ENCODE results near the gene SLC38A1.
"Not testable (repeated sequence)": the region's sequence is repeated elsewhere in the genome, so short reads cannot be mapped to it uniquely, and the experiment has no call there.

The SLC38A1 gene

DNA sequence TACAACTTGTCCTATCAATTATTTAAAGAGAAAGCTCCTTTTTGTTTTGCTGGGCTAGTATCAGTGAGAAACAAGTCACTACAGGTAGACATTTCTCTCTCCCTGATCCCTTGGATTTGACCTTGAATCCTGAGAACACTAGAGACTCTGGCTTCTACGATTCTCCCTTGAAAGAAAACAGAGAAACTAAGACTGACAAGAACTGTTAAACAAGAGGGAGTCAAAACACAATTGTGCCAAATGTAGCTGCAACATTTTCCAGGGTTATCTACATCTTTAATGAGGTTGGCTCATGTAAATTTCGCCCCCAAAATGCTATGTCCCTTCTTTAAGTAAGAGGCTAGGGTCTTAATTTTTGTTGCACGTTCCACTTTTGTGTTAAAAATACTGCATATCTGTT lies 62.4 kb downstream of the SLC38A1 start:
- no peak for DNase-seq (ENCODE audit: low spot score)

DNA sequence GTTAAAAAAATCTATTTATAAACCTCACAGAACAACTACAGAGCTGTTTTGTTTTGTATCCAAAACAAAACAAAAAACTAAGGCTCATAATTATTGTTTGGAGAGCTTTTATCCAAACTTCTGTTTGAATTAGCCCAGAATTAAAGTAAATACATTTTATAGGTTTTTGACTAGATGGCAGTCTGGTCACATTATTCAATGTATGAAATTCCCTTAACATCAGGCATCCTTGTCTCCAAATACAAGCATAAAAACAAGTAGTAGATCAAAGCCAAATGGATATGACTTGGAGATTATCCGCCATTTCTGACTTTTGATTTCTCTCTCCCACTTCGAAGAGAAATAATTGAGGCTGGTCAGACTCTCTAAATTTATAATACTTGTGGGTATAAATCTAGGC lies 63.5 kb downstream of the SLC38A1 start:
- no peak for DNase-seq (ENCODE audit: low spot score)

DNA sequence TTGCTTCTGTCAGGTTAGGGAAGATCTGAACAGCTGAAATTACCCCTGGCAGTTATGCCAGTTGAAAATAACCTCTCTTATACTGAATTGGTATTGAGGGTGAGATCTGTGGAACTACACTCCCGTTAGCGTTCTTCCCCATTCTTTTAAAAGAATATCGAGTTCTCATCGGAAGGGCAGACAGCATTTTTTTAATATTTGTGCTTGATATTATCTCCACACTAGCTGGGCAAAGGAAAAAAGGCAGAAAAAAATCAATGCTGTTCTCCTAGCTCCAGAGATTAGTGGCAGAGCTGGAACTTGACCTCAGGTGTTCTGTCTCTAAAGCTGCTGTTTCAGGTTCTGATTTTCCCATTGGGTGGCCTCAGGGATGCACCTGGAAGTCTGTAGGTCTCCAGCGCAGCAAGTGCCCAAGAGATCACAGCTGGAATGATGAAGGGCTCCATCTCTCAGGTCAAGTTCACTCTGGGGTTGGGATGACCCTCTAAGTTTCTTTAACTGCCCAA lies 67.5 kb downstream of the SLC38A1 start:
- DNase-seq (ENCODE audit: low spot score) = no peak

DNA sequence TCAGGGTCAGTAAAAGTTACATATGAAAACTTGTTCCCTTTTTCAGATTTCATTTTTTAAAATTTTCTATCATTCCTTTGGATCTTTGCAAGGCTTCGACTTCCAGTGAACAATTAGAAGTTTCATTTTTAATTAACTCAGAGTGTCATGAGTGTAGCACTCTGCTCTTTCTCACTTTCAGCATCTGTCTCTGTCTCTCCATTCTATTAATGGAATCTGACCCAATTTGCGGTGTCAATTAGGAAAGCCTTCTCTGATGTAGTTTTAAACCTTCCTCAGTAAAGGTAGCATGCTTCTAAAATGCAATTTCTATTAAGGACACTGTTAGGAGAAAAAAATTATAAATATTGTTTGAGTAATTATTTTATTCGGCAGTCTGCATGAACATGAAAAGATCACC lies 68.3 kb downstream of the SLC38A1 start:
- no peak for DNase-seq (ENCODE audit: low spot score)

DNA sequence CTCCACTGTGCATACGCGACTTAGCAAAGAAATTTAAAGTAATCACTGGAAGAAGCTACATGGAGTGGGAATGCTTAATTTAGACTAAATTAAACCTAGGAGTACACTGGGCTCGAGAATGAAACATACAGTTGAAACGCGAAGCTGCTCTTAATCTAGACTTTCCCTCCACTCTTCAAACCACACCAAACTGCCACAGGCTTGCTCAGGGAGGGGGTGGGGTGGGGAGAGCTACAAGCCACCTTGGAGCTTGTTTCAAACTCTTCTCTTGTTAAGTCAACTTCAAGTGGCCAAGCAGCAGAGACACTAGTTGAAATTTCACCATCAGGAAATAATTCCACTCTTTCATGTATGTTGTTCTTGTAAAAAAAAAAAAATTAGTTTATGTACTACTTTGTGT lies 69.9 kb downstream of the SLC38A1 start:
- no peak for DNase-seq (ENCODE audit: low spot score)

DNA sequence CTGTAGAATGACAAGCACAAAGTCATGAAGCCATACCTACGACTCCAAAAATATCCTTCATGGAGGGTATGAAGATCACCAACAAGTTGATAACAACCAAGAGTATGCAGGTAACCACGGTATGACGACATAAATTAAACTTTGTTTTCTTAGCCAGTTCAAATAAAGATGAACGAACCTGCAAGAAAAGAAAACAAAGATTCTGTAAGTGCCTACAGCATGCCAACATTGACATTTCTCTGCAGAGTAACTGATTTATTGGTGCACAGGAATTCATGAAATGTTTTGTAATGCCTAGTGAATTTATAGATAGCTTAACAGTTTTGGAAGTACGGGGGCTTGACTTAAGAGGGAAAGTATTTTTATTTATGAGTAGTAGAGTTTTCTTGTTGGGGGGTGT lies 71.0 kb downstream of the SLC38A1 start:
- DNase-seq (ENCODE audit: low spot score) = no peak

DNA sequence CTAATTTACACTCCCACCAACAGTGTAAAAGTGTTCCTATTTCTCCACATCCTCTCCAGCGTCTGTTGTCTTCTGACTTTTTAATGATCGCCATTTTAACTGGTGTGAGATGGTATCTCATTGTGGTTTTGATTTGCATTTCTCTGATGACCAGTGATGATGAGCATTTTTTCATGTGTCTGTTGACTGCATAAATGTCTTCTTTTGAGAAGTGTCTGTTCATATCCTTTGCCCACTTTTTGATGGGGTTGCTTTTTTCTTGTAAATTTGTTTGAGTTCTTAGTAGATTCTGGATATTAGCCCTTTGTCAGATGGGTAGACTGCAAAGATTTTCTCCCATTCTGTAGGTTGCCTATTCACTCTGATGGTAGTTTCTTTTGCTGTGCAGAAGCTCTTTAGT lies 78.3 kb downstream of the SLC38A1 start:
- not testable (repeated sequence) for DNase-seq (ENCODE audit: low spot score)

DNA sequence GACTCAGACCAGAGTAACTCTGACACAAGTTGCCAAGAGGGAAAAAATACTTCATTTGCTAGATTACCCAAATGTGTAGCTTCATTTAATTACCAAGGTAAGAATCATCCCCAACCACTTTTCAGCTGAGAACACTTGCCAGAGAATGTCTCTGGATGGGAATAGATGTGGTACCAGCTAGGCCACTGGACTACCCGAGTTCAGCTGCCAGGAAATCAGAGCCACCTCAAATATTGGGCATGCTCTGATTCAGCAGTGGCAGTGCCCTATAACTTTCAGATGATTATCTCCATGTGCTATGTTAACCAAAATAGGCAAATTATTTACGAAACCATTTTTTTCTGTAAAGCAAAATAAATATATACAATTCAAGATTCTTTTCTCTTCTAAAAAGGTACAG lies 80.7 kb downstream of the SLC38A1 start:
- no peak for DNase-seq (ENCODE audit: low spot score)

DNA sequence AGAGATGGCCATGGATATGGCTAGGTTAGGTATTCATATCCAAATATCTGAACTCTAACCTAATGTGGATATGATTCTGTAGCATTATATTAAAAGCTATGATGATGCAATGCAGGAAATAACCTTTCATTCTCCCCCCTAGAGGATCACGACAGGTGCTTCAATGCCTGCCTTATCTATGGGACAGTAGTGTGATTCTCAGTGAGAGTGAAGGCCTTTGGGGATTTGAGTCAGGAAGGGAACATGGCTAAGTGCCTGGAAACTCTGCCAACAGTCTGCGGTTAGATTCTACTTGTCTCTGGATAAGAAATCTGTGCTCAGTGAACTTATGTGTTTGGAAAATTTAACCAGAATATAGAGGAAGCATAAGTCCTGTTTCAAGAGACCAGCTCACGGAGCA lies 81.8 kb downstream of the SLC38A1 start:
- no peak for DNase-seq (ENCODE audit: low spot score)

DNA sequence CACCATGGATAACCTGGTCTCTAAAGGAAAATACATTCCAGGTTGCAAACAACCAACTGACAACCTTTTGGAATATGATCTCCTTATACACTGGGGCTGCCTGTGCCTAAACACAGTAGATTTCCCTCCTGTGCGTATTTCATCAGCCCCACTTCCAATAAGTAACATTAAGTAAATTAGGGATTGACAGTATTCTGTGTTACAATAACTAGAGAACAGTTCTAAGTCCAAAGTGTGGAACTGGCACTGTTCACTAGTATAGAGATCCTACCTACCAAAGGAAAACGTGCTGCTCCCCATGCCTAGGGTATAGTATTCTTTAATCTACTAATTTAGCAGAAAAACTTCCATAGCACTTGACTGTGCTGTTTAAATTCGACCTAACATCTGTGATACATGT lies 82.8 kb downstream of the SLC38A1 start:
- no peak for DNase-seq (ENCODE audit: low spot score)

DNA sequence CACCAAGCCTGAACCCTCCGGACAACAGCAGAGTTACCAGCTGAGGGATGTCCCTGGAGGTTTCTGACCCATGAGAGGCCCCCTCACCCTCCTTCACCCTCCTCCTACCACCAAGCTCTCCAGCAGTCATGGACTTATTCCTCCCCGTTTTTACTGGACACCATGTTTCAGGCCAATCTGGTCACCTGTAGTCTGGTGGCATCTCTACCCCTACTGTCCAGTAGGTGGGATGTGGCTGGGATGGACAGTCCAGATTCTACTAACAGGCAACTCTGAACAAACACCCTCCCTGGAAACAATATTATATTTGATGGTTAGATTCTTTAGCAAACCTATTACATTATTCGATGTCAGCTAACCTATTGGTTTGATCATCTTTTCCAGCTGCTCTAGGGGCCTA lies 83.2 kb downstream of the SLC38A1 start:
- DNase-seq (ENCODE audit: low spot score) = no peak

DNA sequence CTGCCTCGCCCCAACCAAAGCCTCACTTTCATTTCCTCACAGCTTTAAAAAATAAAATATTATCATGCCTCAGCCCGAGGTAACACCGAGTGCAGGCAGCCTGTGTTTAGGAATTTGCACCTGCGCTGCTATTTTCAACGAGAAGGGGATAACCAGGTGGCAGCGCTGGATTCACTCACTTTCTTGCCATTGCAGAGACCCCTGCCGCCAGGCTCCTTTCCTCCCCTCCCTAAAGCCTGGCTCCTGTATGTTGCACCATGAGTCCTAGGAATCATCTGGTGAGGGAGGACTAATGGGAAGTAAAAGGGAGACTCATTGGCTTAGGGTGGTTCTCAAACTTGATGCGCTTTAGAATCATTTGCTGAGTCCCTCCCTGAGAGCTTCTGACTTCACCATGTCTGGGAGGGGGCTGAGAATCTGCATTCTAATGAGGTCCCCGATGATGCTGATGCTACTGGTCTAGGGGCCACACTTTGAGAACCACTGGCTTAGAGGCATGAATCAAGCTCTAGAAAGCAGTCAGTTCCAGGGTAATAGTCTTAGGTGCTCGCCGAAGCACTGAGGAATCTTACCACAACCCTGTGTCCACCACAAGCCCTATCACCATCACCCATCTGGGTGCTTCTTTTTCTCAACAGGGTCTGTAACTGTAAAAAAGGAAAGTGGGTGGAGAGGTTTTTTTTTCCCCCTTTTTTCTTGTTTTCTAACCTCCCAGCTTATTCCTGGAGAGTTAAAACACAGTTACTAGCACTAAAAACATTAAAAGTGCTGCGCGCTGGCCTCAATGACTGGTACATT lies 83.8 kb downstream of the SLC38A1 start:
- no peak for DNase-seq (ENCODE audit: low spot score)

DNA sequence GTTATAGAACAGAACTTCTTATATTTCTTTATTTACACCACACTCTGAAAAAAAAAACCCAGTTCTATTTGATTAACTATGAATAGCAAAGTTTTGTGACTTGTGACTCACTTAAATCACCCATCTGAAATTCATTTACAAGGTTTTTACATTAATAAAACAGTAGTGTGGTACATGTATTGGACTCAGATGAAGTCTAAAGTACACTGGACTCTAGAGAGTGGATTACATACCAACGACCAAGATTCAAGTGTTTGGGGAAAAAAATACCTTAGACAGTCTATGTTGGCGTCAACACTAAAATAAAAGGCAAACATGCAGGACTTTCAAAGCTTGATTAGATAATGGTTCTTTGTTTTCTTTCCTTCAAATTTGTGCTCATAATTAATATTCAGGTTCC lies 85.7 kb downstream of the SLC38A1 start:
- no peak for DNase-seq (ENCODE audit: low spot score)

DNA sequence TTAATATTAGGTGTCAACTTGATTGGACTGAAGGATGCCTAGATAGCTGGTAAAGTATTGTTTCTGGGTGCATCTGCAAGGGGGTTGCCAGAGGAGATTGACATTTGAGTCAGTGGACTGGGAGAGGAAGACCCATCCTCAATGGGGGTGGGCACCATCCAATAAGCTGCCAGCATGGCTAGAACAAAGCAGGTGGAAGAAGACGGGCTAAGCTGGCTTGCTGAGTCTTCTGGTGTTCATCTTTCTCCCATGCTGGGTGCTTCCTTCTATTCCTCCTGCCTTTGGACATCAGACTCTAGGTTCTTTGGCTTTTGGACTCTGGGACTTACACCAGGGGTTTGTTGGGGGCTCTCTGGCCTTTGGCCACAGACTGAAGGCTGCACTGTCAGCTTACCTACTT lies 87.4 kb downstream of the SLC38A1 start:
- no peak for DNase-seq (ENCODE audit: low spot score)

DNA sequence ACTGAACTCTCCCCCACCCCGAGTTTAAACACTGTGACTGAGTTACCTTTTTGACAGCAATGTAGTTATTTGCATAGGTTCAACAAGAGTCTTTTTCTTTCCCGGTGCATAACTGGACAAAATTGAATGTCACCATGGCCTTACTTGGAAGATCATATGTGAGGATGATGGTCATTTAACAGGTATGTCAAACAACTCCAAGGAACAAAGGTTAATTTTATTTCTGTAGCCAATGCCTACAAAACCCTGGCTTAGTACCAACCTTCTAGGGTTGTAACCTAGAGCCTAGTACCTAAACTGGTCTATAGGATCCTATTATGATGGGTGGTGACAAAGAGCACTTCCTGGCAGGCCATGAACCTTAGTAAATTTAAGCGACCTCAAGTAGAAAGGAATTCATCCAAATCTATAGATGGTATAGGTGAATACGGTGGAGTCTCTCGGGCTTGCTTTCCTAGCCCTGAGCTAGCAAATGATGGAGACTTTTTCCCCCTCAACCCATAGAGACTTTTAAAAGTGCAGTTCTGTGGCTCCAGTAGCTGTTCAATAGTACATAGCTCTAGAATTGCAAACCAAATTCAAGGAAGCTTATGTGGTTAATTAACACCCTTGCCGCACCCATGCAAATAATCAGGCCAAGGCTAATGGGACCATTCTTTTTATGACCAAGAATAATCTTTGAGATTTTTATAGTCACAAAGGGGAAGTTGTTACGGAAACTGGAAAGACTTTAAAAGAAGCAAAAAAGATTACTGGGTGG lies 89.0 kb downstream of the SLC38A1 start:
- DNase-seq (ENCODE audit: low spot score) = no peak

DNA sequence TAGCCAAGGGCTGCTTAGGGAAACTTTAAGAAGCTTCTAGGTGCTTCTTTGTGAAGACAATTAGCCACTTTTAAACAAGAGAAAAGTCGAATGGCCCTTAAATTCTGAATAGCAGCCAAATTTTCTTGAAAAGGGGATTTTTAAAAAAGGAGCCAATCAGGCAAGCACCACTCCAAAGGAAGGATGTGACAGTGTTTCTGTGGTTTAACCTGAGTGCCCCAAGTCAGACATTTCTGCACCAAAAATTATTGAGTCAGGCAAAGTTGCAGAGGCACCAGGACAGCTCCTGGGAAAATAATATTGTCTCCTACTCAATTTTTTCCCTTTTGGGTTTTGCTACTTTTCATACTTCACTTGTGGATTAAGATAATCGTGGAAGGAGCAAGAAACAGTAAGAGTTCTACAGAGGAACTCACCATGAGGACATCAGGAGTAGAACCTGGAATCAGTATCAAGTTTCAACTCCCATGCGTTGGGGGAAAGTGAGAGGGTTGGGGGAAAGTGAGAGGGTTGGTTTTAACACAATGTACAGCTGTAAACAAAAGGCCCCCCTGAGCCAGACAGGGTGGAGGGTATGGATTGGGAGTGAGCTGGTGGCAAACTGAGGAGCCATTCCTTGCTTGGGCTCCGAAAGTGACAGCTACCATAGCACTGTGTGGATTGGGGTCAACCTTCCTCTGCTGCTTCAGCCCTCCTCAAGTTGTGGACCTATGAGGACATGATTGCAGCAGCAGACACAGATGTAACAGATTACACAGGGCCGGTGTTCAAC lies 90.8 kb downstream of the SLC38A1 start:
- DNase-seq (ENCODE audit: low spot score) = no peak

DNA sequence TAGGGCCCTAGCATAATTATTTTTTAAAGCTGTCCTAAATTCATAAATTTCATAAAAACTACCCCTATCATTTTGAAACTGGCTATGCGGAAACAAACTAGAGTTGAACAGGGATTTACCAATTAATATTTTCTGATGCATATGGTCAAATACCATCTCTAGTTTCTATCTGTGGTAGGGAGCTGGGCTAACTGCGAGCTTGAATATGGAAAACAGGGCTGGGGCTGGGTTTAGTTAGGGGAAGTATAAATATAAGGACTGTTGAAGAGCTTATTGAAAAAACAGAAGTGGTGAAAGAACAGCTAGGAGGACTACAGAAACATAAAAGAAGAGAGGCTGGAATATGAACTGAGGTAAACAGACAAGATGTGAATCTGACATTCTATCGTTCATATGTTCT lies 91.8 kb downstream of the SLC38A1 start:
- no peak for DNase-seq (ENCODE audit: low spot score)

DNA sequence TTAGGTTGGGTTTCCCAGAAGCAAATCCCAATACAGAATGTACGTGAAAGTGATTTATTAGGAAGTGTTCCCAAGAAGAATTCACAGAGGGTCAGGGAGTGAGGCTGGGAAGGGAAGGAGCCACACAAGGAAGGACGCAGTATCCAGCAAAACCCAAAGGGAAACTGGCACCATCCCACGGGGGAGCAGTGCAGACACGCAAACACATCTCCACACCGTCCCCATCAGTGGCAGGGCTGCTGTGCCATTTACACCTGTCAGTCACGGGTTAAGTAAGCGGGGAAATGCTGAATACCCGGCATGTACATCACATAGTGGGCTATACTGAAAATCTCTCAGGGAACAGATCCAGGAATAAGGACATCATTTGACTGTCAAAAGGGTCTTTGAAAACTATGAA lies 93.9 kb downstream of the SLC38A1 start:
- no peak for DNase-seq (ENCODE audit: low spot score)

DNA sequence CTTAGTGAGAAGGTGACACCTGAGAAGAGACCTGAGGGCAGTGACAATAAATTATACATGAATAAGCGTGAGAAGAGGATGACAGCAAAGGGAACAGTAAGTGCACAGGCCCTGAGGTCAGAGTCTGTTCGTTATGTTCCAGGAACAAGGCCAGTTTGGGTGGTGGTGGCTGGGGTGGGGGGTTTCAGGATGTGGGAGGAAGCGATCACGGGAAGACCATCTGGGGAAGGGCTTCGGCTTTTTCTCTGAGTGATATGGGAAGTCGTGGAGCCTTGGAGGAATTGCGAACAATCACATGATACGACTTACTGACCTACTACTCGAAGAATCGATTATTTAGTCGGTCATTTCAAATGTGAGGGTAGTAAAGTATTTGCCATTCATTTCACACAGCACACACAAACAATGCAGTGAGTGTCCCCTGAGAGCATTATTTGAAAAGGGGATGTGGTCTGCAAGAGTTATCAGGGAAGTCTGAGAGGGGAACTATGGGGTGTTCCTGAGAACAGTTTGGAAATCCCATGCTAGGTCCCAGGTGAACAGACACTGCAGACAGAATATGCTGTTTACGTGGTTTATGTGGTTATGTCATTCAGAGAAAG lies 94.7 kb downstream of the SLC38A1 start:
- no peak for DNase-seq (ENCODE audit: low spot score)

DNA sequence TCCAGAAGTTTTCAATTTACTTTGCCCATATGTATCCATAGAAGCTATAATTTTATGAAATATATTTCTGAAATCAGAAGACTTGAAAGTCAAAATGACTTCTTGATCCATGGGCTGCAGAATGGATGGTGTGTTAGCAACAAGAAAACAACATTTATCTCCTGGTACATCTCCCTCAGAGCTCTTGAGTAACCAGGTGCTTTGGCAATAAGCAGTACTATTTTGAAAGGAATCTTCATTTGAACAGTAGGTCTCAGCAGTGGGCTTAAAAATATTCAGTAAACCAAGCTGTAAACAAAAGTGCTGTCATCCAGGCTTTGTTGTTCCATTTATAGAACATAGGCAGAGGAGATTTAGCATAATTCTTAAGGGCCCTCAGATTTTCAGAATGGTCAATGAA lies 100.4 kb downstream of the SLC38A1 start:
- DNase-seq (ENCODE audit: low spot score) = no peak

DNA sequence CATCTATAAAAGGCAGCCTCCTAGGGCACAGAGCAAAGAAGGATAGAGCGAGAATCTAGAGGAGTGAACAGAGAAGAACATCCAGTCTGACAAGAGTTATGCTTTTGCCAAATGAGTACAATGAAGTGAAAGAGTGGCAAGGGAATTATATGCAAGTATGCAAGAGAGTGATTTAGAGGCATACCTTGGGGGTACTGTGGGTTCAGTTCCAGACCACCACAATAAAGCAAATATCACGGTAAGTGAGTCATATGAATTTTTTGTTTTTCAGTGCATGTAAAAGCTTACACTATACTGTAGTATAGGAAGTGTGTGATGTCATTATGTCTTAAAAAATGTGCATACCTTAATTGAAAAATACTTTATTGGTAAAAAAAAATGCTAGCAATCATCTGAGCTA lies 101.4 kb downstream of the SLC38A1 start:
- no peak for DNase-seq (ENCODE audit: low spot score)

DNA sequence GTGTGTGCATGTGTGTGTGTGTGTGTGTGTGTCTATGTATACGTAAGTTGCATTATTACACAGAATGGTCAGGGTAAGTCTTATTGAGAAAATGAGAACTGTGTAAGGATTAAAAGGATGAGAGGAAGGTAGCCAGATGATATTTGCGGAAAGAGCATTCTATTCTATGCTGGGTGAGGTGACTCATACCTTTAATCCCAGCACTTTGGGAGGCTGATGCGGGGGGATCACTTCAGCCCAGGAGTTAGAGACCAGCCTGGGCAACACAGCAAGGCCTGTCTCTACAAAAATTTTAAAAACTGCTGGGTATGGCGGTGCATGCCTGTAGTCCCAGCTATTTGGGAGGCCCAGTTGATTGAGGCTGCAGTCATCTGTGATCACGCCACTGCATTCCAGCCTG lies 103.7 kb downstream of the SLC38A1 start:
- DNase-seq (ENCODE audit: low spot score) = no peak

Measured in ecto neural progenitor cell (in vitro differentiated cells).